Limb (tissue), 2 donors: ENCODE data around the gene PPP2R2C.
A peak's percentile ranks its signal among the peaks of the same experiment; 100 is the strongest.

Experiments
- DNase-seq, 2 donors: peaks; one replicate each; pipeline ENCODE4 v3.0.0-alpha.2; 2016; ENCODE audit errors: extremely low spot score in 2 of 2

Gene PPP2R2C

GRCh38 chr4:6449746-6450369 is 22.6 kb downstream of the PPP2R2C start:
- DNase-seq: no peak

GRCh38 chr4:6449335-6449734 is 23.1 kb downstream of the PPP2R2C start:
- no peak for DNase-seq

- DNase-seq: no peak
Observed at GRCh38 chr4:6448476-6449170, 23.8 kb downstream of the PPP2R2C start.

- no peak for DNase-seq
Observed at GRCh38 chr4:6447672-6448171, 24.7 kb downstream of the PPP2R2C start.

- DNase-seq: peak in 1 of 2 donors; percentile 59
Observed at GRCh38 chr4:6446538-6447451, 25.6 kb downstream of the PPP2R2C start.

GRCh38 chr4:6446130-6446482 is 26.3 kb downstream of the PPP2R2C start:
- no peak for DNase-seq

- DNase-seq: no peak
Observed at GRCh38 chr4:6445403-6446129, 26.8 kb downstream of the PPP2R2C start.

- no peak for DNase-seq
Observed at GRCh38 chr4:6444582-6444981, 27.8 kb downstream of the PPP2R2C start.

GRCh38 chr4:6443035-6444023 is 29.1 kb downstream of the PPP2R2C start:
- no peak for DNase-seq

- DNase-seq: no peak
Observed at GRCh38 chr4:6442555-6442954, 29.9 kb downstream of the PPP2R2C start.

GRCh38 chr4:6441758-6442157 is 30.7 kb downstream of the PPP2R2C start:
- no peak for DNase-seq

- DNase-seq: no peak
Observed at GRCh38 chr4:6441202-6441582, 31.2 kb downstream of the PPP2R2C start.

GRCh38 chr4:6440506-6441201 is 31.8 kb downstream of the PPP2R2C start:
- no peak for DNase-seq

GRCh38 chr4:6439120-6439762 is 33.2 kb downstream of the PPP2R2C start:
- no peak for DNase-seq

GRCh38 chr4:6437826-6438238 is 34.6 kb downstream of the PPP2R2C start:
- DNase-seq: no peak

GRCh38 chr4:6435010-6435409 is 37.4 kb downstream of the PPP2R2C start:
- no peak for DNase-seq

GRCh38 chr4:6430927-6431326 is 41.5 kb downstream of the PPP2R2C start:
- DNase-seq: no peak

- no peak for DNase-seq
Observed at GRCh38 chr4:6427439-6428090, 44.8 kb downstream of the PPP2R2C start.
